Measurements from ENCODE around the gene DAB1.

The DAB1 gene

GRCh38 chr1:57341721-57342120 lies 82.1 kb downstream of the DAB1 start:
- H3K4me3 ChIP-seq (ENCODE audit: low read depth, low read length), result no peak overlapping the region
- TF ChIP-seq CTCF (IDR thresholded peaks at IDR 0.05; ENCODE audit: control insufficient read depth, extremely low read depth, insufficient read depth), result no peak
- DNase-seq (ENCODE audit: low read depth), result no peak

GRCh38 chr1:57340334-57341070 lies 83.4 kb downstream of the DAB1 start:
- TF ChIP-seq CTCF (IDR thresholded peaks at IDR 0.05; ENCODE audit: control insufficient read depth, extremely low read depth, insufficient read depth), result peak; percentile 41
- H3K4me3 ChIP-seq (ENCODE audit: low read depth, low read length), result no peak overlapping the region
- no peak for DNase-seq (ENCODE audit: low read depth)

- TF ChIP-seq CTCF (IDR thresholded peaks at IDR 0.05; ENCODE audit: control insufficient read depth, extremely low read depth, insufficient read depth), result no peak
- H3K4me3 ChIP-seq (ENCODE audit: low read depth, low read length), result no peak overlapping the region
- no peak for DNase-seq (ENCODE audit: low read depth)
Measured at GRCh38 chr1:57337623-57338022, 86.2 kb downstream of the DAB1 start.

- TF ChIP-seq CTCF (IDR thresholded peaks at IDR 0.05; ENCODE audit: control insufficient read depth, extremely low read depth, insufficient read depth), result no peak
- no peak for DNase-seq (ENCODE audit: low read depth)
- H3K4me3 ChIP-seq (ENCODE audit: low read depth, low read length), result no peak overlapping the region
Measured at GRCh38 chr1:57336793-57337192, 87.1 kb downstream of the DAB1 start.

- DNase-seq (ENCODE audit: low read depth), result no peak
- no peak overlapping the region for H3K4me3 ChIP-seq (ENCODE audit: low read depth, low read length)
- TF ChIP-seq CTCF (IDR thresholded peaks at IDR 0.05; ENCODE audit: control insufficient read depth, extremely low read depth, insufficient read depth), result no peak
Measured at GRCh38 chr1:57331620-57332019, 92.2 kb downstream of the DAB1 start.

- no peak for TF ChIP-seq CTCF (IDR thresholded peaks at IDR 0.05; ENCODE audit: control insufficient read depth, extremely low read depth, insufficient read depth)
- H3K4me3 ChIP-seq (ENCODE audit: low read depth, low read length), result no peak overlapping the region
- DNase-seq (ENCODE audit: low read depth), result no peak
Measured at GRCh38 chr1:57329937-57330336, 93.9 kb downstream of the DAB1 start.

GRCh38 chr1:57329001-57329527 lies 94.8 kb downstream of the DAB1 start:
- no peak for DNase-seq (ENCODE audit: low read depth)
- no peak for TF ChIP-seq CTCF (IDR thresholded peaks at IDR 0.05; ENCODE audit: control insufficient read depth, extremely low read depth, insufficient read depth)
- no peak overlapping the region for H3K4me3 ChIP-seq (ENCODE audit: low read depth, low read length)

All from LNCaP clone FGC (cell line).